Choroid plexus epithelial cell (primary cell): ENCODE results near the gene DLGAP1.
A peak's percentile ranks its signal among the peaks of the same experiment; 100 is the strongest.

Source experiments
- DNase-seq: peaks from one replicate; pipeline ENCODE4 v3.0.0-alpha.2; 2010; ENCODE audit warnings: low read depth
- H3K4me3 ChIP-seq: 2 replicates; pipeline ENCODE4 v1.5.1; 2011; ENCODE audit warnings: low read depth, mild to moderate bottlenecking, control low read depth, low read length, moderate library complexity
- TF ChIP-seq, protein P1 (sequence below): conservative IDR thresholded peaks from 2 replicates; pipeline ENCODE4 v1.5.1; 2011; ENCODE audit warnings: low read depth, mild to moderate bottlenecking, control low read depth, inconsistent platforms, low read length, moderate library complexity

The DLGAP1 gene

DNA sequence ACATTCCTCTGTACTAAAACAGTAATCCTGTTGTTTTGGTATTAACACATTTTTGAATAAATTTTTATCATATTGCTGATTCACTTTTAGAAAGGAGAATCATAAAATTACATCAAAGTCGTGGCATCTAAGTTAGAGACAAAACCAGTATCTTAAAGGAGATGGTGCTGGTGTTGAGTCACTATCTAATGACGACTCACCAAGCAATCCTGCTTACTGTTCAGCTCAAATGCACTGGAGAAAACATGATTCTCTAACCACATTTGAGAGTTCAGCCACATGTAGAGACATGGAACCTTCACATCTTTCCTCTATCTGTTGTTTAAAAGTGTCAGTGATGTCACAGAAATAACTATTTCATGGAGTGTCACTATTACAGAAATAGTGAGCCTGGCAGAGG lies 531.4 kb downstream of the DLGAP1 start:
- DNase-seq: peak; percentile 13
- TF ChIP-seq, protein P1, sequence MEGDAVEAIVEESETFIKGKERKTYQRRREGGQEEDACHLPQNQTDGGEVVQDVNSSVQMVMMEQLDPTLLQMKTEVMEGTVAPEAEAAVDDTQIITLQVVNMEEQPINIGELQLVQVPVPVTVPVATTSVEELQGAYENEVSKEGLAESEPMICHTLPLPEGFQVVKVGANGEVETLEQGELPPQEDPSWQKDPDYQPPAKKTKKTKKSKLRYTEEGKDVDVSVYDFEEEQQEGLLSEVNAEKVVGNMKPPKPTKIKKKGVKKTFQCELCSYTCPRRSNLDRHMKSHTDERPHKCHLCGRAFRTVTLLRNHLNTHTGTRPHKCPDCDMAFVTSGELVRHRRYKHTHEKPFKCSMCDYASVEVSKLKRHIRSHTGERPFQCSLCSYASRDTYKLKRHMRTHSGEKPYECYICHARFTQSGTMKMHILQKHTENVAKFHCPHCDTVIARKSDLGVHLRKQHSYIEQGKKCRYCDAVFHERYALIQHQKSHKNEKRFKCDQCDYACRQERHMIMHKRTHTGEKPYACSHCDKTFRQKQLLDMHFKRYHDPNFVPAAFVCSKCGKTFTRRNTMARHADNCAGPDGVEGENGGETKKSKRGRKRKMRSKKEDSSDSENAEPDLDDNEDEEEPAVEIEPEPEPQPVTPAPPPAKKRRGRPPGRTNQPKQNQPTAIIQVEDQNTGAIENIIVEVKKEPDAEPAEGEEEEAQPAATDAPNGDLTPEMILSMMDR: no peak
- H3K4me3 ChIP-seq: no peak overlapping the region

DNA sequence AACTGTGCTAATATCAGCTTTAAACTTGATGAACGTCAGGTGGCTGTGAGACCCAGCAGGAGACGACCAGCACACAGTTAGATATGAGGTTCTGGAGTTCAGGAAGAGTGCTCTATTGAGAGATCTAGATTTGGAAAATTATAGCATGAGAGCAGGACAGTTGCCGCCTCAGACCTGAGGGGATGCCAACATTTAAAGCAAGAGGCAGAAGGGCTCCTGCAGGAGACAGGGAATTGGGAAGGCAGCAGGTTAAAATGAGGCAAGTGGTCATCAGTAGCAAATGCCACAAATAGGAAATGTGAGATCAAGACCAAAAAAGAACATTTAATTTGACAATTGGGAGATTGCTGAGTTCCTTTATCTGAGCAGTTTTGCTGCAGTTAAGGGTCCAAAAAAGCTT lies 533.3 kb downstream of the DLGAP1 start:
- DNase-seq: no peak
- no peak overlapping the region for H3K4me3 ChIP-seq
- TF ChIP-seq, protein P1: no peak

DNA sequence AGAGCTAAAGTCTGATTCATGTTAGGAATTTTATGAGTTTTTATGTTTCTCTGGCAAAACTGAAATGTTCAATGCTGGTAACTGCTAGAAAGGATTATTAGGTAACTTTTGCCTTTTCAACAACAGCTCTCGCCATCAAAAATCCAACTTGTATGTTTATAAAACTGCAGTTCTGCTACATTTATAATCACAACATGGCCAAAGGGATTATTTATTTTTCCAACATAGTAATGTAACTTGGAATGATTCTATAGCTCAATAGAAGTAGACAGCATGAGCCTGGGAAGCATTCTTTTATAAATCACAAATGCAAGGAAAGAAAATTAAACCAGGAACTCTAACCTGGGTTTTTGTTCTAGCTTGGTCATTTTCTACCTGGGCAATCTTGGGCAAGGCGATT lies 534.3 kb downstream of the DLGAP1 start:
- TF ChIP-seq, protein P1: no peak
- no peak for DNase-seq

DNA sequence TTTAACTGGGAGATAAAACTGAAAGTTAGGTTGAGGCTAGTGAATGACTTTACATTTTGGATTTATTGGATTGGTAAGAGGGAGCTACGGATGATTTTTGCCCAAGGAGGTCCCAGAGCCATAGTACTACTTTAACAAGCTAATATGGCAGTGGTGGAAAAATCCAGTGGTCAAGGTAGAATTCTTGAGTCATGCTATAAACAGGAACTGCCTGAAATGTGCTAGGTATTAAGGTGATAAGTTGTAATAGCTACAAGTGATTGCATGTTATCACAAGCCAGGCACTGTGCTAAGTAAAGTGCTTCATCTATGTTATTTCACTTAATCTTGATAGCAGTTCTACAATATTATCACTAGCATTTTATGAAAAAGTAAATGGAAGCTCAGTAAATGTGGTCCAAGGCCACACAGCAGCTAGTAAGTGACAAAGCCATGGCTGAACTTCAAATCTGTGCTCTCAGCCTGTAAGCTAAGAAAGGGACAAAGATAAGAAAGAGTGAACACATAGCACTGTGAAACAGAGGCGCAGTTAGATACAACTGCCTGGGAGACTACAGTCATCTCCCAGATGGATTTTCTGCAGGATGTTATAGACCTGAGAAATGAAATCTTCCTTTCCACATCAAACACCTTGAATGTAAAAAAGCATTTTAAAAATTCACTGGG lies 535.6 kb downstream of the DLGAP1 start:
- TF ChIP-seq, protein P1: no peak
- no peak for DNase-seq
- no peak overlapping the region for H3K4me3 ChIP-seq

More for the DNA sequence above, 534.3 kb downstream of the DLGAP1 start:
- H3K4me3 ChIP-seq: no peak overlapping the region

DNA sequence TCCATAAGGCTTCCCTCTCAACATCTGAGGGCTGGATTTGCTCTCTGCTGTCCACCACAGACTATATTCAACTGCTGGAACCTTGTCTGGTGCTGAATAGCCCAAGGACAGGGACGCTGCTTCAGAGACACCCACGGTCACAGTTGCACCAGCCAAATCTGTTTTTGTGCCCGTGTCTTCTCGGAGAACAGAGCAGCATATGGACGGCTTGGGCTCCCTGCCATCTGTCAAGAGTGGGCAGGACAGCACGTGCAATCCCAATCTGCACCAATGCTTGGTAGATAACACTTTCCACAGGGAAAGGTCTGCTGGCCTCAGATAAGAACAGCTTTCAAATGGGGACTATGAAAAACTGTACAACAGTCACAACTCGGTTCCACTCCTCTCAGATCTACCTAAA lies 539.0 kb downstream of the DLGAP1 start:
- no peak overlapping the region for H3K4me3 ChIP-seq
- no peak for DNase-seq
- TF ChIP-seq, protein P1: no peak

DNA sequence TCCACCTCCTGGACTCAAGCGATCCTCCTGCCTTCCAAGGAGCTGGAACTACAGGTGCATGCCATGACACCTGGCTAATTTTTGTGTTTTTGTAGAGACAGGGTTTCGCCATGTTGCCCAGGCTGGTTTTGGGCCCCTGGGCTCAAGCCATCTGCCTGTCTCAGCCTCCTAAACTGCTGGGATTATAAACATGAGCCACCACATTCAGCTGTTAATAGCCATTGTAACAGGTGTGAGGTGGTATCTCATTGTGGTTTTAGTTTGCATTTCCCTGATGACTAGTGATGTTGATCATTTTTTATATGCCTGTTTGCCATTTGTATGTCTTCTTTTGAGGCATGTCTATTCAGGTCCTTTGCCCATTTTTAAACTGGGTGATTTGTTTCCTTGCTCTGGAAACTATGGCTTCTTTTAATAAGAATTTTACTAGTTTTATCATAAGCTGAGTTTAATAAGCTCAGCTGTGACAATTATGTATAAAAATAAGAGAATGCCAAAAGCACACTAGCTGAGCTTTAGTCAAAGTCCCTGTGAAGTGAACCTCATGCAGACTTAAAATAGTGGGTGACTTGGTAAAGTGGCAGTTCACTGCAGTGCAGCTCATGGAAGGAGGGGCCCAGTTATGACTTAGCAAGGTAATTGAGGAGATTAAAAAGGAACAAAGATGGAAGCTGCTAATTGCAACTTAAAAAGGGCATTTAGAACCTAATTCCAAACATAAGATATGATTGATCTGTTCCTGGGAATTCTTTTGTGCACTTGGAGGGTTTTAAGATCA lies 540.1 kb downstream of the DLGAP1 start:
- TF ChIP-seq, protein P1: no peak
- no peak for DNase-seq
- no peak overlapping the region for H3K4me3 ChIP-seq

DNA sequence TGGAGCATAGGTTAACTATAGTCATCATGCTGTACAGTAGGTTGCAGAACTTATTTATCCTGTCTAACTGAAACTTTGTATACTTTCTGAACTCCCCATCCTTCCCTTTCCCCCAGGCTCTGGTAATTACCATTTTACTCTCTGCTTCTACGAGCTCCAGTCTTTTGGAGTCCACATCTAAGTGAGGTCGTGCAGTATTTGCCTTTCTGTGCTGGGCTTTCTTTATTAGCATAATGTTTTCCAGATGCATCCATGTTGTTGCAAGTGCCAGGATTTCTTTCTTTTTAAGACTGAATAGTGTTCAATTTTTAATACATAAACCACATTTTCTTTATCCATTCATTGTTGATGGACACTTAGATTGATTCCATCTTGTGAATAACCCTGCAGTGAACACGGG lies 541.0 kb downstream of the DLGAP1 start:
- no peak for DNase-seq
- H3K4me3 ChIP-seq: no peak overlapping the region
- TF ChIP-seq, protein P1: no peak
